NCI-H82 (cell line): ENCODE results near the gene TMEM101.
"Not testable (repeated sequence)": the region's sequence is repeated elsewhere in the genome, so short reads cannot be mapped to it uniquely, and the experiment has no call there.

Experiments
- DNase-seq: peaks from one replicate; lab custom pipeline; 2025; lab: John Stamatoyannopoulos, UW

Gene TMEM101

GRCh38 chr17:44023545-44024270 is 8.9 kb upstream of the TMEM101 start:
- no peak for DNase-seq

- peak; percentile 90 for DNase-seq
Observed at GRCh38 chr17:44022246-44022645, 7.5 kb upstream of the TMEM101 start.

GRCh38 chr17:44021227-44021626 is 6.5 kb upstream of the TMEM101 start:
- not testable (repeated sequence) for DNase-seq

GRCh38 chr17:44014133-44014436 is 678 bp downstream of the TMEM101 start:
- no peak for DNase-seq

DNA sequence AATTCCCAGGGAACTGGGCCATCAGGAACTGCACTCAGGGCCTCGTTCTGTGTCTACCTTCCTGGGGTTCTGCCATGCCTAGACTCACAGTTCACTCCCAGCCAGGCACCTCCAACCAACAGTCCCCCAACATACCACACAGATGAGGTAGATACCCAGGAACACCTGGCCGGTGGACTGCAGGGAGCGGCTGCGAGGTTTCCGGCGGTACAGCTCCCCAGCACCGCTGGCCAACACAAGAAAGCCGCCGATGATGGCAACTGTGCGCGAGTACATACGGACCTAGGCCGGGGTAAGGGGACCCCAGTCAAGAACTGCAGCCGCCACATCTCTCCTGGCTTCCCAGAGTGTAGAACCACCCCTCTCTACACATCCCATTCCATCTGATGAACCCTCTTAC is 1.9 kb downstream of the TMEM101 start:
- no peak for DNase-seq

DNA sequence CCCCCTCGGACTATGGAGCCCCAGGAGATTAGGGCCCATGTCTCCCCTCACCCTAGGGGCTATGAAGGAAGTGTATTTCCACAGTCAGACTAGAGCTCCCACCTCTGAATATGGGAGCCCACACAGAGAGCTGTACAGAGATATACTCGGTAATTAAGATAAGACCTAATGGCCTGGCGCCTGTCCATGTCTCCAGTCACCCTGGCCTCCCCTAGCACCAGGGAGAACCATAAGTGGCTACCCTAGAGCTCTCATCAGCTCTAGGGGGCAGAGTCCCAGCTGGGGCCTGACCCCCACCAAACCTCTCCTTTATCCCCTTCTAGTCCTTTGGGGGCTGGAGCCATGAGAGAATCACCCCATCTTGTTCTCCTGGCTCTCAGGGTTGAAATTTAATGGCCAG is 2.4 kb downstream of the TMEM101 start:
- no peak for DNase-seq

DNA sequence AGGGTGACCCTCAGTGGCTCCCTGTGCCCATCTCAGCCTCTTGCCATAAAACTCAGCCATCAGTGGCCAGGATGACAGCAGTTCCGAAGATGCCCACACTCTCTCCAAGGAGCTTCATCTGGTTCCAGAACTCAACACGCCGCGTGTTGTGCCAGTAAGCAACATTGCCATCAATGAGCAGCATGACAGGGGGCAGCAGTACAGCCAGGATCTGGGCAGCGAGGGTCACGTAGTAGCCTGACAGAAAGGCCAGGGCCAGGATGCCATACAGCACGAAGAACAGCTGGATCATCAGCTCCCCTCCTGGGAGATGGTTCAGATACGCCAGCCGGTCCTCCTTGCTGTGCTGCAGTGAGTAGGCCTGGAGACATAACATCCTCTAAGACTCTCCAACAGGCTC is 2.9 kb downstream of the TMEM101 start:
- DNase-seq, result no peak

- DNase-seq, result no peak
Observed at GRCh38 chr17:44010966-44011647, 3.7 kb downstream of the TMEM101 start.

- no peak for DNase-seq
Observed at GRCh38 chr17:44008205-44008909, 6.4 kb downstream of the TMEM101 start.

DNA sequence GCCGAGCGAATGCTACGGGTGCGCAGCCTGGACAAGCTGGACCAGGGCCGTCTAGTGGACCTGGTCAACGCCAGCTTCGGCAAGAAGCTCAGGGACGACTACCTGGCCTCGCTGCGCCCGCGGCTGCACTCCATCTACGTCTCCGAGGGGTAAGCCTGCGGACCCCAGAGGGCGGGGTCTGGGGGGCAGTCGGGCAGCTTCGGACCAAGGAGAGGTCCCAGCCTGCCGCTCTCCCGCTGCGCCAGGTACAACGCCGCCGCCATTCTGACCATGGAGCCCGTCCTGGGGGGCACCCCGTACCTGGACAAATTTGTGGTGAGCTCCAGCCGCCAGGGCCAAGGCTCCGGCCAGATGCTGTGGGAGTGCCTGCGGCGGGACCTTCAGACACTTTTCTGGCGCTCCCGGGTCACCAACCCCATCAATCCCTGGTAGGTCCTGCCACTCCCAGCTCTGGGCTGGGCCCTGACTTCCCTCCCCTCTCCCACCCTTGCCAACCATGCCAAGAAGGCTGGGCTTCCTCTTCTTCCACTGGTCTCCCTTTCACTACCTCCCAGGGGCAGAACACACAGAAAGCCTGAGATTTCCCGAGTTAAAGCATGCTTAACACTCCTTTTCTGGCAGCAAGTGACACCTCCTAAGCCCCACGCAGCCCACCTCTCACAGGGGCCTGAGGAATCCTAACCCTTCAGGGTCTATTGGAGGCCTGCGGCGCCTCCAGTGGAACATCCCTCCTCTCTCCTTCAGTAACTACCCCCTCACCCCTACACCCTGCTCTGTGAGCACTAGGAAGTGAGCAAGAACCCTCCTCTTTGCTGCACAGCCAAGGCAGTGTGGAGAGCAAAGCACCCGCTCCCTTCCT is 7.2 kb downstream of the TMEM101 start:
- DNase-seq, result peak; percentile 45

- DNase-seq, result peak; percentile 100
Observed at GRCh38 chr17:44006598-44007345, 8.0 kb downstream of the TMEM101 start.

DNA sequence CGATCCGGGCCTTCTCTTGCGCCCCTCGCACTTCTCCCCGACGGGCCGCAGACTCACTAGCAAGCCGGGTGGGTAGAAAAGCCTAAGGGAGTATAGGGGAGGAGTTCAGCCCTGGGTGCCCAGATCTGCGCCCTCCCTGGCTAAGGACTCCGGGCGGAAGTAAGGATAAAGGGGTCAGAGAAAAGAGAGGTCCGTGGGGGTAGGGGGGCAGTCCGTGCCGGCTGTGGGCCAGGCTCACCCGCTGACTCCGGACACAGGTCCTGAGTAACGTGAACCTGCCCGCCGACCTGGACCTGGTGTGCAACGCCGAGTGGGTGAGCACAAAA is 8.5 kb downstream of the TMEM101 start:
- DNase-seq, result peak; percentile 68

GRCh38 chr17:44005527-44006271 is 9.1 kb downstream of the TMEM101 start:
- DNase-seq, result peak; percentile 57

DNA sequence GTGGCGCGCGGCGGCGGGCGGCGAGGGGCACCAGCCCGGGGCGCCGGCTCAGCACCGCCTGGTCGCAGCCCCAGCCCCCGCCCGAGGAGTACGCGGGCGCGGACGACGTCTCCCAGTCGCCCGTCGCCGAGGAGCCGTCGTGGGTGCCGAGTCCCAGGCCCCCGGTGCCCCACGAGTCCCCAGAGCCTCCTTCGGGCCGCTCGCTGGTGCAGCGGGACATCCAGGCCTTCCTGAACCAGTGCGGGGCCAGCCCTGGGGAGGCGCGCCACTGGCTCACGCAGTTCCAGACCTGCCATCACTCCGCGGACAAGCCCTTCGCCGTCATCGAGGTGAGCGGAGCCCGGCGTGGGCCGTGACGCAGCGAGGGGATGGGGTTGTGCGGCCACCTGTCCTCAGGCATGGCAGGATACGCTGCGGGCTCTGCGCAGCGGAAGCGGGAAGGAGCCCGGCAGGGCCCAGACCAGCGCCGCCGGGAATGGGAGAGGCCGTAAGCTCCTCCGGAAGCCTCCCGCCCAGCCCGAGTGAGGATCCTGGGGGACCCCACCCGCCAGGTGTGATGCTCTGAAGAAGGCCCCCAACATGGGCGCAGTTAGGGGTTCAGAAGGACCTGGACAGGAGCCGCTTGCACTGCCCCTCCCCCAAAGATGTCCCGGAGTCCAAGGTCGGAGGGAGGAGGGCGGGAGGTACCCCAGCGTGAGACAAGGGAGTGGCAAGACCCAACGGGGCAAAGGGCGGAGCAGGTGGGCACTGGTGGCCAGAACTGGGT is 9.8 kb downstream of the TMEM101 start:
- DNase-seq, result no peak

- DNase-seq, result peak; percentile 44
Observed at GRCh38 chr17:44004077-44004760, 10.5 kb downstream of the TMEM101 start, which contains the start of gene NAGS. Gene NAGS (plus strand): TSS chr17:44004622. CDS start chr17:44004664, 42 bp downstream.

GRCh38 chr17:44002141-44002848 is 12.5 kb downstream of the TMEM101 start:
- DNase-seq, result no peak

- no peak for DNase-seq
Observed at GRCh38 chr17:44001461-44001920, 13.3 kb downstream of the TMEM101 start.

- DNase-seq, result no peak
Observed at GRCh38 chr17:44000871-44001460, 13.8 kb downstream of the TMEM101 start.
